ENCODE measurements around the gene PRR11. TPM values are rescaled to one million over a fixed set of nuclear protein-coding genes. Genes with fewer than 3 reads are reported as not detected.
"Not testable (repeated sequence)": the region's sequence is repeated elsewhere in the genome, so short reads cannot be mapped to it uniquely, and the experiment has no call there.

PRR11 gene
- polyA plus RNA-seq, 1 donor from 2014 or later, result 3.0 TPM

- Mint-ChIP-seq H3K9me3 (no peaks in the 10 kb centered on the region), H3K4me1 (peaks cover 4 to 13% (median 13%) of the 10 kb centered on the region in 3 donors), H3K4me3 (peak within 1 kb of the TSS; percentile 98 to 100 (median 99)), H3K27me3 (no peaks in the 10 kb centered on the region), H3K36me3 (no peaks in the 10 kb centered on the region), H3K27ac (peak within 1 kb of the TSS; percentile 88 to 96 (median 90))
Measured at GRCh38 chr17:59220328-59221158, 65.0 kb downstream of the PRR11 start, which contains the start of gene GDPD1. Gene GDPD1 (plus strand): TSS chr17:59220511. CDS start chr17:59220610, 99 bp downstream.

GRCh38 chr17:59221159-59221847 lies 65.8 kb downstream of the PRR11 start:
- Mint-ChIP-seq H3K36me3 (no peaks in the 10 kb centered on the region), H3K9me3 (no peaks in the 10 kb centered on the region), H3K4me1 (peaks cover 4 to 13% (median 13%) of the 10 kb centered on the region in 3 donors), H3K27ac (peak overlapping the region in 2 of 3 donors; percentile 88 to 96), H3K27me3 (no peaks in the 10 kb centered on the region), H3K4me3 (peak overlapping the region; percentile 98 to 100 (median 99))

- Mint-ChIP-seq H3K27ac (no peak overlapping the region), H3K36me3 (no peaks in the 10 kb centered on the region), H3K27me3 (no peaks in the 10 kb centered on the region), H3K4me3 (peak overlapping the region in 1 of 4 donors; percentile 57), H3K9me3 (no peaks in the 10 kb centered on the region), H3K4me1 (peaks cover 4 to 13% (median 13%) of the 10 kb centered on the region in 3 donors)
Measured at GRCh38 chr17:59223813-59224212, 68.3 kb downstream of the PRR11 start.

GRCh38 chr17:59228588-59228987 lies 73.0 kb downstream of the PRR11 start:
- H3K4me1 Mint-ChIP-seq, H3K27ac Mint-ChIP-seq, H3K9me3 Mint-ChIP-seq, H3K36me3 Mint-ChIP-seq, H3K27me3 Mint-ChIP-seq, H3K4me3 Mint-ChIP-seq: not testable (repeated sequence)

GRCh38 chr17:59230764-59231163 lies 75.2 kb downstream of the PRR11 start:
- H3K4me3 Mint-ChIP-seq, result no peak overlapping the region
- no peaks in the 10 kb centered on the region for H3K36me3 Mint-ChIP-seq
- H3K27me3 Mint-ChIP-seq, result no peaks in the 10 kb centered on the region
- H3K27ac Mint-ChIP-seq, result no peak overlapping the region
- H3K4me1 Mint-ChIP-seq, result no peaks in the 10 kb centered on the region
- H3K9me3 Mint-ChIP-seq, result no peaks in the 10 kb centered on the region

- Mint-ChIP-seq H3K36me3 (no peaks in the 10 kb centered on the region), H3K9me3 (no peaks in the 10 kb centered on the region), H3K4me3 (no peak overlapping the region), H3K27ac (no peak overlapping the region), H3K4me1 (no peaks in the 10 kb centered on the region), H3K27me3 (no peaks in the 10 kb centered on the region)
Measured at GRCh38 chr17:59234631-59235030, 79.1 kb downstream of the PRR11 start.

GRCh38 chr17:59238906-59239305 lies 83.4 kb downstream of the PRR11 start:
- Mint-ChIP-seq H3K27me3 (no peaks in the 10 kb centered on the region), H3K9me3 (no peaks in the 10 kb centered on the region), H3K4me1 (no peaks in the 10 kb centered on the region), H3K4me3 (no peak overlapping the region), H3K36me3 (peaks cover 1% of the 10 kb centered on the region), H3K27ac (no peak overlapping the region)

- Mint-ChIP-seq H3K36me3 (peaks cover 6% of the 10 kb centered on the region), H3K4me3 (no peak overlapping the region), H3K27me3 (no peaks in the 10 kb centered on the region), H3K9me3 (no peaks in the 10 kb centered on the region), H3K27ac (no peak overlapping the region), H3K4me1 (no peaks in the 10 kb centered on the region)
Measured at GRCh38 chr17:59244081-59244480, 88.5 kb downstream of the PRR11 start.

Other genes starting within 250 kb of the PRR11 start
- gene TRIM37, start 48.9 kb upstream of the PRR11 start, polyA plus RNA-seq, result 7.9 TPM
- 31.4 TPM for gene SKA2, start 560 bp upstream of the PRR11 start, polyA plus RNA-seq
- gene SMG8, start 54.3 kb downstream of the PRR11 start, polyA plus RNA-seq, result 12.4 TPM
- gene GDPD1, start 64.8 kb downstream of the PRR11 start, polyA plus RNA-seq, result 2.6 TPM
- 18.8 TPM for gene YPEL2, start 175.9 kb downstream of the PRR11 start, polyA plus RNA-seq